Activated T-cell treated with anti-CD3 and anti-CD28 coated beads for 24 hours (primary cell): Measurements from ENCODE around the gene C5orf22.
"Not testable (repeated sequence)": the region's sequence is repeated elsewhere in the genome, so short reads cannot be mapped to it uniquely, and the experiment has no call there.

Source experiments
- DNase-seq: peaks from one replicate; pipeline ENCODE4 v3.0.0-alpha.2; 2020; ENCODE audit warnings: low read depth

Gene C5orf22

GRCh38 chr5:31554552-31554951 is 22.5 kb downstream of the C5orf22 start:
- DNase-seq = no peak

DNA sequence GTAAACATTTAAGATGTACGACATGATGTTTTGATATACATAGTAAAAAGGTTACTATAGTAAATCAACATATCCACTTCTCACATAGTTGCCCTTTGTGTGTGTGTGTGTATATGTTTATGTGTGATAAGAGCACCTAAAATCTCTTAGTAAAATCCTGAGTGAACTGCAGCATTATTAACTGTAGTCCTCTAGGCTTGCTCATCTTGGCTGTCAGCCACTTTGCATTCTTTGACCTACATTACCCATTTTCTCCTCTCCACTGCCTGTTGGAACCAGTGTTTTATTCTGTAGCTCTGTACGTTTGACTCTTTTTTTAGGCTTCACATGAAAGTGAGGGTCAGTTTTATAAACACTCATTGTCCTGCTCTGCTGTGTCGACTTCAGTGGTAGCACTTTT is 24.4 kb downstream of the C5orf22 start:
- DNase-seq = no peak

DNA sequence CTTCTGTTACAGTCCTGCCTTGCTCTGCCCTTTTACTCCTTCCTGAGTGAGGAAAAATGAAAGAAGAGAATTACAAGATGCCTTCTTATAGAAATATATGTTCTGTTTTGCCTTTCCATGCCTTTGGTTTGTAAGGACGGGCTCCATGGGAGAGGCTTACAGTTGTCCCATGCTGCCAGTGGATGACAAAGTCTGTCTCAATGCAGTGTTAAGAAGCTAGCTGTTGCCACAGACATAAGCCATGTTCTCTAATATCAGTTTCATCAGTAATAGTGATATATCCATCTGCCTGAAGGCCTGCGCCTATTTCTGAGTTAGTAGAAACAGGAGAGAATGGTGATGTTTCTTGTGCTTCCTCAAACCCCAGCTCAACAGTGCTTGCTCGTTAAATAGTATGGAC is 27.8 kb downstream of the C5orf22 start:
- DNase-seq = no peak

DNA sequence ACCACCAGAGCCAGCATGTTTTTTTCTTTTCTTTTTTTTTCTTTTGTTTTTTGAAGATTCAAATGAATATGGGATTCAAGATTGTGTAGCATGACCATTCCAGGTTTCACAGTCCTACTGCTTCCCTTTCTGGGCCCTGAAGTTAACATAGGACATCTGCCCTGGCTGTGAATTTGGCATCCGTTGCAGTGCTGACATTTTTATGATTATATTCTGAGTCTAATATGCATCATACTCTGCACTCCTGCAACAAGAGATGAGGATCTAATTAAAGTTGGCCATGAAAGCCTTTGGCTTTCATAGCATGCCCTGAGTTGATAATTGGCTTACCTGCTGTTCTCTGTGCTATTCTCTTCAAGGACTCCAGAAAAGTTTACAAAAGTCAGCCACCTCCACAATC is 29.8 kb downstream of the C5orf22 start:
- DNase-seq = no peak

- DNase-seq = no peak
These were observed 31.1 kb downstream of the C5orf22 start for GRCh38 chr5:31563216-31563615.

GRCh38 chr5:31566362-31566761 is 34.3 kb downstream of the C5orf22 start:
- DNase-seq = not testable (repeated sequence)

DNA sequence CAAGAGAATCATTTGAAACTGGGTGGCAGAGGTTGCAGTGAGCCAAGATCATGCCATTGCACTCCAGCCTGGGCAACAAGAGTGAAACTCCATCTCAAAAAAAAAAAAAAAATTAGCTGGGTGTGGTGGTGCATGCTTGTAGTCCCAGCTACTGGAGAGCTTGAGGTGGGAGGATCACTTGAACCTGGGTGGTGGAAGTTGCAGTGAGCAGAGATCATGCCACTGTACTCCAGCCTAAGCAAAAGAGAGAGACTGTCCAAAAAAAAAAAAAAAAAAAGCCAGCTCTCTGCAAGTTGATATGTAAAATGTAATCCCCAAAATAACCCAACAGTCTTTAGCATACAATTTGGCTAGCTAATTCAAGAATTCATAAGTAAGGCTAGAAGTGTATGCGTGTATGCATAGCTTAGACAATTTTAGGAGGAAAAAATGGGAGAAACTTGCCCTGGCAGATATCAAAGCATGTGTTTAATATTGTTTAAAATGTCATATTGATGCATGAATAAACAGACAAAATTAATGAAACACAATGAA is 36.3 kb downstream of the C5orf22 start:
- DNase-seq = no peak

GRCh38 chr5:31569068-31569467 is 37.0 kb downstream of the C5orf22 start:
- DNase-seq = no peak

DNA sequence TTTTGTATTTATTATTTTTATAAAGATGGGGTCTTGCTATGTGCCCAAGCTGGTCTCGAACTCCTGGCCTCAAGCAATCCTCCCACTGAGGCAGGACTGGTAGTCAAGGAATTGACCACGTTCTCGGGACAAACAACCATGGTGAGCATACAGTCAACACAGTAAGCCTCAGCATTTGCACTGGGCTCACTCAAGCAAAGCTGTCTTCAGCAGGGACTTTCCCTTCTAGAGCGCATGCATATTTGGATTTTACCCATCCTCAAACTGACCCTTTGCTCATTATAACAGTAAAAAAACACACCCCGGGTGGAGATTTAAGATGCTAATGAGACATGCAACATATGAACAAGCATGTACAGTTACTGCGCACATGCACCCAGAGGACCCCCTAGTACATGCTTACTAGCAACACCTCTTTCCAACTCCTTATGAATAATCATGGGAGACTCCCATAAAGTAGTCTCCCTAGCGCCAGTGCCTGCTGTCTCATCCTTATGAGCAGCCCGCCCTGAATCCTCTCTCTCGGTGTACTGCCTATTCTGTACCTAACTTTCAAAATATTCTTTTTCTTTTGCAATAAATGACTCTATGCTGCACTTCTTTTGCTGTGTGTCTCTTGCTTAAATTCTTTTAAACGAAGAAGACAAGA is 41.5 kb downstream of the C5orf22 start:
- DNase-seq = no peak

GRCh38 chr5:31574772-31575171 is 42.7 kb downstream of the C5orf22 start:
- no peak for DNase-seq

DNA sequence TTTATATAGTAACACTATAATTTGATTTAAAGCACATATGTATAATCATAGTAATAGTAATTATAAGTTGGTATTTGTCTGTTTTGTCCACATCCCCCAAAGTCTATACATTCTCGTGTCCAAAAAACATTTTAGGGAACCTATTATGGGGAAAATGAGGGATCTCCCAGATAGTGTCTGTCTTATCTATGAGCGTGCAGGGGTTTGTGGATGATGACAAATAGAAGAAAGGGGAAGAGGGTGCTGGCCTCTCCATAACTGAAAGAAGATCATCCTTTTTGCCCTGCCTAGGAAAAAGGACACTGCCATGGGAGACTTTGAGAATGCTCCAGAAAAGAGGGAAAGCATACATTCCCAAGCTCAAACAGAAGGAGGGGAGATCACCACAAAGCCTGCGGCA is 45.3 kb downstream of the C5orf22 start:
- no peak for DNase-seq

- DNase-seq = no peak
These were observed 47.5 kb downstream of the C5orf22 start for GRCh38 chr5:31579558-31579957.

GRCh38 chr5:31581498-31582099 is 49.5 kb downstream of the C5orf22 start:
- DNase-seq = no peak

- DNase-seq = no peak
These were observed 51.0 kb downstream of the C5orf22 start for GRCh38 chr5:31583129-31583528.

DNA sequence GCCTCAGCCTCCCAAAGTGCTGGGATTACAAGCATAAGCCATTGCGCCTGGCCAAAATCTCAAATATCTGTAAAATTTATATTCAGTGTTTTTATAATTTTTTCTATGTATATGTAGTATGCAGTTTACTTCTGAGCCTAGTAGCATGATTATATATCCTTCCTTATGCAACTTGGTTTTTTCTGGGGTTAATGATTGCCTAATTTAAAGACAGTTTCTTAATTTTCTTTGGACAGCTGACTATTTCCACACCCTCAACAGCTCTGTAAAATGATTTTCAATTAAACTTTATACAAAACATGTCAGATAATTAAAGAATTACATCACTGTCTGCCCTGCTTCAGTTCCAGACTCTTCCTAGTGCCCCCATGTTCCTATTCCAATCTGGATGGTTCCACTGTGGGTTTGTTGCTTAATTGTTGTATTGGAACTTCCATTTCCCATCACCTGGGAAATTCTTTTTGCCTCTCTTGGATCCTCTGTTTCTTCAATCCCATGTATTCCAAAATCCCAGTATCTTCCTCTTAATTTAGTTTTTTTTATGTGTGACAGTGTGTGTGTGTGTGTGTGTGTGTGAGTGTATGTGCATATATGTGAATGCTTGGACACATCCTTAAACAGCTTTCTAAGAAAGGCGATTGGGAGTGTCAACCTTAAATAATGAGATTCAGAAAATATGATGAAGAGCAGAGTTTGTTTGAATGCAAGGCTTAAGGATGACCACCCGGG is 53.2 kb downstream of the C5orf22 start:
- DNase-seq = no peak

DNA sequence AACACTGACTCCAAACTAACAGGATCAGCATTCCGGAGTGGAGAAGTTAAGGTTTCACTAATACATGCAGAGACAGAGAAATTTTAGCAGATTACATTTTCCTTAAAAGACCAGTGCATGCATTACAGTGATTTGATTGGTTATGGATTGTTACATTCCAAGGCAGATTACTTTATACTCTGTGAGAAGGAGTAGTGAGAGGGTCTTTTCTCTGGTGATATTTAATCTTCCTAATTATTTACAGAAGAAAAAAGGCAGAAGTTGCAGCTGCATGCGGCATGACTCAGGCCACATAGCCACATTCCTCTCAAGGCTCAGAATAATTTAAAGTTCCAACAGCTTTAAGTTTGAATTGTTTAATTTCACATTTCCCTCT is 53.8 kb downstream of the C5orf22 start:
- DNase-seq = no peak

GRCh38 chr5:31587546-31587945 is 55.4 kb downstream of the C5orf22 start:
- no peak for DNase-seq

GRCh38 chr5:31593665-31594064 is 61.6 kb downstream of the C5orf22 start:
- no peak for DNase-seq

GRCh38 chr5:31596354-31596753 is 64.3 kb downstream of the C5orf22 start:
- DNase-seq = no peak

DNA sequence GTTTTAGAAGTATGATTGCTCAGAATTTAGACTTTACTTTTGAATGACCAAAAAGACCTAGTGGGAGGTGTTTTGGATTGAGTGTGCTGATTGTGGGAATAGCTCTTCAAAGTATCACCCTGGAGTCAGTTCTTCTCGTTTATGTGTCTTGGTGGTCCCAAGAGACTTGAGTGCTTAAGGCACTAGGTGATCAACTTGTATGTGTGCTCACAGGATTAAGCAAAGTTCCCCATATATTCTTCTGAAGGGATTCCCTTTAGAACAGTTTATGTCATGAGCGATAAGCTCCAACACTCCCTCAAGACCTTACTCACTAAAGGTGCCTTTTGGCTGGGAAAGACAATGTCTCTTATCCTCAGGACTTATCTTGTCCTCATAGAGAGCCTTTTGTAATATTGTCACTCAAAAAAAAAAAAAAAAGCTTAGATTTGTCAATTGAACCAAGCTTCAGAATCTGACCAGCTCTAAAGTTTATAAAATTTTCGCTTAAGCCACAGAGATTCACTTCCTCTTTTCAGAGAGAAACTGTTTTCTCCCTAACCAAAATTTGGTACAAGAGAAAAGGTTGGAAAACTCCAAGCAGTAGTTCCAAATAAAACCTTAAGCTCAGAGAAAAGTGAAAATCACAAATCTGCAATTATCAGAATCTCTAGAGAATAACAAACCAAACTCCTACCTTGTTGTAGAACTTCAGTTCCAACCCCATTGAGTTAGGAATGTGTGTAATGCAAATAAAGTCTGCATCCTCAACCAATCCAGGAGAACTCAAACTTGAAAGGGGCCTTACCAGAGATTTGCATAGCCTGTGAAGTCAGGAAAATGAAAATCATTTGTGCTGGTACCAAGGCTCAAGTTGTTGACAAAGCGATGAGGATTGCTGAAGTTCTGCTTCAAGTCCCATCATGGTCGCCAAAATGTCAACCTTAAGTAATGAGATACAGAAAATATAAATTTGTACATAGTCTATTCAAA is 66.8 kb downstream of the C5orf22 start:
- no peak for DNase-seq

DNA sequence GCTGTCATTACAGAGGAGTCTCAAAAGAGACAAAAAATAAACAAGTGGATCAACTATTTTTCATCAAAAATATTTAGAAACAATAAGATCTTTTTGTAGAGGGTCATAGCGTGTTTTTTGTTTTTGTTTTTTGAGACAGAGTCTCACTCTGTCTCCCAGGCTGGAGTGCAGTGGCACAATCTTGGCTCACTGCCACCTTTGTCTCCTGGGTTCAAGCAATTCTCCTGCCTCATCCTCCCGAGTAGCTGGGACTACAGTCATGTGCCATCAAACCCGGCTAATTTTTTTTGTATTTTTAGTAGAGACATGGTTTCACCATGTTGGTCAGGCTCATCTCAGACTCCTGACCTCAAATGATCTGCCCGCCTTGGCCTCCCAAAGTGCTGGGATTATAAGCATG is 70.2 kb downstream of the C5orf22 start:
- not testable (repeated sequence) for DNase-seq

- DNase-seq = no peak
These were observed 72.1 kb downstream of the C5orf22 start for GRCh38 chr5:31604240-31604639.
